22Rv1 (cell line): ENCODE results near the gene TMEM9B.

Source experiments
- CTCF ChIP-seq: fragments of 450-650 bp; IDR thresholded peaks from 2 replicates; pipeline ENCODE4 v1.5.1; 2017; ENCODE audit warnings: mild to moderate bottlenecking
- ZFX ChIP-seq: fragments of 450-650 bp; IDR thresholded peaks from 2 replicates; pipeline ENCODE4 v1.6.1; 2017; ENCODE audit warnings: antibody characterized with exemption, borderline replicate concordance

GRCh38 chr11:9002920-9003572, 38.8 kb upstream of the TMEM9B start:
- TF ChIP-seq CTCF (no peak), ZFX (no peak)
